Stomach (tissue), 9 donors: ENCODE results near the gene RAB23. TPM values are rescaled to one million over a fixed set of nuclear protein-coding genes. Genes with fewer than 3 reads are reported as not detected.

Experiments
- DNase-seq, 2 donors: peaks; one replicate each; pipeline versions ENCODE4 v3.0.0 to v3.0.0-alpha.2; 2013 to 2019
- H3K27ac ChIP-seq, 5 donors: fragments of 200-600 bp in 4 of 5; sonication (generic) in 4 of 5; one replicate each; pipeline ENCODE4 v1.5.1; 2013 to 2019; ENCODE audit warnings: mild to moderate bottlenecking in 1 of 5, moderate library complexity in 1 of 5
- H3K27me3 ChIP-seq, 3 donors: fragments of 200-600 bp; sonication (generic); one replicate each; pipeline ENCODE4 v1.5.1; 2017 to 2019; ENCODE audit warnings: mixed run types in 1 of 3
- H3K36me3 ChIP-seq, 4 donors: fragments of 200-600 bp; sonication (generic); 1 replicate in 3 of 4; 2 replicates in 1 of 4; pipeline ENCODE4 v1.5.1; 2016 to 2019
- H3K4me1 ChIP-seq, 4 donors: fragments of 200-600 bp; sonication (generic); one replicate each; pipeline ENCODE4 v1.5.1; 2016 to 2019
- H3K4me3 ChIP-seq, 4 donors: fragments of 200-600 bp; sonication (generic) in 3 of 4; one replicate each; pipeline ENCODE4 v1.5.1; 2016 to 2019; ENCODE audit warnings: mild to moderate bottlenecking in 1 of 4
- H3K9me3 ChIP-seq, 4 donors: fragments of 200-600 bp; sonication (generic); one replicate each; pipeline ENCODE4 v1.5.1; 2016 to 2019
- EP300 ChIP-seq: sonication (generic); formaldehyde crosslinking; IDR thresholded peaks from one replicate; pipeline ENCODE4 v1.6.1; 2017; ENCODE audit warnings: antibody characterized with exemption
- POLR2A ChIP-seq, 4 donors: fragments of 450-650 bp; IDR thresholded peaks; one replicate each; pipeline ENCODE4 v1.6.1; 2016; ENCODE audit warnings: antibody characterized with exemption in 4 of 4, control low read depth in 2 of 4, mild to moderate bottlenecking in 1 of 4, moderate library complexity in 1 of 4
- POLR2AphosphoS5 ChIP-seq, 3 donors: sonication (generic); formaldehyde crosslinking; IDR thresholded peaks; one replicate each; pipeline ENCODE4 v1.6.1; 2016; ENCODE audit warnings: antibody characterized with exemption in 3 of 3
- WGBS, 5 donors: extraction: QIAGEN DNeasy Blood & Tissue Kit in 3 of 5; methylation state at CpG; one replicate each; pipeline versions ENCODE4 v1.1.5 to v1.1.7; 2013 to 2018; 5-methylcytosine and 5-hydroxymethylcytosine counted together
- intact Hi-C: fragments of 100-400 bp; cut with DNase I; formaldehyde crosslinking; loops from one replicate; pipeline ENCODE4 v1.15.1; 2023; ENCODE audit warnings: low total_unique reads
- polyA plus RNA-seq, 3 donors: library from polyadenylated mRNA; stranded (reverse); fragments of 200-250 nt; gene quantifications; one replicate each; pipeline ENCODE4 v1.2.3, GENCODE V29; 2013
- total RNA-seq, 5 donors: library from RNA; depleted of rRNA; stranded (reverse); fragments of >200 nt; gene quantifications; one replicate each; pipeline versions ENCODE4 v1.1.0 to v1.2.3, GENCODE V29; 2014 to 2016
- TF ChIP-seq, protein P1 (sequence below), 7 experiments: fragments of 450-650 bp in 4 of 7; fragments of 200-600 bp in 3 of 7; sonication (generic) in 3 of 7; IDR thresholded peaks; one replicate each; pipeline ENCODE4 v1.5.1; 2016 to 2019; ENCODE audit warnings: antibody characterized with exemption in 7 of 7, control low read depth in 2 of 7, mild to moderate bottlenecking in 1 of 7
- donor health status: healthy with polysubstance abuse.
- donor health status: Bipolar disorder and iron deficiency.
- donor health status: healthy.

RAB23 gene
- total and polyA plus RNA-seq, 8 donors: 5.5 to 51.3 (median 13.0) TPM

DNA sequence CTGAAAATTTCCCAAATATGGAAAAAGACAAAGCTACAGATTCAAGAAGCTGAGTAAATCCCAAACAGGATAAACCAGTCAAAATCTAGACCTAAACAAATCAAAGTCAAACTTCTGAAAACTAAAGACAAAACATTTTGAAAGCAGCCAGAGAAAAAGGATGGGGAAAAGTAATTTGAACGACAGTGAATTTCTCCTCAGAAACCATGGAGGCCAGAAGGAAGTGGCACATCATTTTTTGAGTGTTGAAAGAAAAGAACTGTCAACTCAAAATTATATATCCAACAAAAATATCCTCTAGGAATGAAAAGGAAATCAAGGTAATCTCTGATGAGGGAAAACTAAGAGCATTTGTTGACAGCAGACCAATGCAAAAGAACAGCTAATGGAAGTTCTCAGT, 6.8 kb downstream of the RAB23 start:
- no peak for TF ChIP-seq EP300
- TF ChIP-seq, protein P1, sequence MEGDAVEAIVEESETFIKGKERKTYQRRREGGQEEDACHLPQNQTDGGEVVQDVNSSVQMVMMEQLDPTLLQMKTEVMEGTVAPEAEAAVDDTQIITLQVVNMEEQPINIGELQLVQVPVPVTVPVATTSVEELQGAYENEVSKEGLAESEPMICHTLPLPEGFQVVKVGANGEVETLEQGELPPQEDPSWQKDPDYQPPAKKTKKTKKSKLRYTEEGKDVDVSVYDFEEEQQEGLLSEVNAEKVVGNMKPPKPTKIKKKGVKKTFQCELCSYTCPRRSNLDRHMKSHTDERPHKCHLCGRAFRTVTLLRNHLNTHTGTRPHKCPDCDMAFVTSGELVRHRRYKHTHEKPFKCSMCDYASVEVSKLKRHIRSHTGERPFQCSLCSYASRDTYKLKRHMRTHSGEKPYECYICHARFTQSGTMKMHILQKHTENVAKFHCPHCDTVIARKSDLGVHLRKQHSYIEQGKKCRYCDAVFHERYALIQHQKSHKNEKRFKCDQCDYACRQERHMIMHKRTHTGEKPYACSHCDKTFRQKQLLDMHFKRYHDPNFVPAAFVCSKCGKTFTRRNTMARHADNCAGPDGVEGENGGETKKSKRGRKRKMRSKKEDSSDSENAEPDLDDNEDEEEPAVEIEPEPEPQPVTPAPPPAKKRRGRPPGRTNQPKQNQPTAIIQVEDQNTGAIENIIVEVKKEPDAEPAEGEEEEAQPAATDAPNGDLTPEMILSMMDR (IDR thresholded peaks at IDR 0.05): no peak
- no peak for TF ChIP-seq POLR2AphosphoS5 (IDR thresholded peaks at IDR 0.05)
- TF ChIP-seq POLR2A (IDR thresholded peaks at IDR 0.05): no peak
- Histone ChIP-seq H3K36me3 (no peaks in the 10 kb centered on the region), H3K4me1 (peaks cover 0 to 18% (median 3%) of the 10 kb centered on the region in 4 donors), H3K27me3 (no peaks in the 10 kb centered on the region), H3K4me3 (no peak overlapping the region), H3K9me3 (no peaks in the 10 kb centered on the region), H3K27ac (no peak overlapping the region)
- DNase-seq: no peak
- intact Hi-C loops: loop anchor here (10.0 kb wide), 1 partner anchor 100 kb away; the partner anchor contains the start of gene PRIM2
- WGBS, 5 donors: 86 to 97% (median 91%) methylated on average over 1 of the region's 1 CpG

DNA sequence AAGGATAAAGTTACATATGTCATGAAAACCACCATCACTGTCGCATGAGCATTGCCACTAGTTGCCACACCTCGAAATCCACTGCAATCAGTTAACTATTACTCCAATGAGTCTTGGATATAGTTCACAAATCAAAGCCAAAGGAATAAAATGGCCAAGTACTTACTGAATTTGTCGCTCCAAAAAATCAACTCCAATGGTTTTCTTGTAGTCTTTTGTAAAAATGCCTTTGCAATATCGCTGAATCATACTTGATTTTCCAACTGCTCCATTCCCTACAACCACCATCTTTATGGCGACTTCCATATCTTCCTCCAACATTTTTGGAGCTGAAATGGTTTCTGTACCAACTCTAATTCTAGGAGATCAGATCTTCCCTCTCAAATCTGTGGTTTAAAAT, 12.0 kb downstream of the RAB23 start:
- no peaks in the 10 kb centered on the region for H3K27me3 ChIP-seq
- H3K4me1 ChIP-seq: peaks cover 0 to 23% (median 0%) of the 10 kb centered on the region in 4 donors
- H3K27ac ChIP-seq: no peak overlapping the region
- no peak overlapping the region for H3K4me3 ChIP-seq
- DNase-seq: no peak
- no peaks in the 10 kb centered on the region for H3K9me3 ChIP-seq
- TF ChIP-seq, protein P1 (IDR thresholded peaks at IDR 0.05): no peak
- TF ChIP-seq POLR2A (IDR thresholded peaks at IDR 0.05): no peak
- TF ChIP-seq POLR2AphosphoS5 (IDR thresholded peaks at IDR 0.05): no peak
- no peak for TF ChIP-seq EP300
- H3K36me3 ChIP-seq: no peaks in the 10 kb centered on the region
- WGBS, 5 donors: 94 to 99% (median 96%) methylated on average over 5 of the region's 5 CpGs
- intact Hi-C loops: loop anchor here (10.0 kb wide), 1 partner anchor 105 kb away; the partner anchor contains the start of gene PRIM2

DNA sequence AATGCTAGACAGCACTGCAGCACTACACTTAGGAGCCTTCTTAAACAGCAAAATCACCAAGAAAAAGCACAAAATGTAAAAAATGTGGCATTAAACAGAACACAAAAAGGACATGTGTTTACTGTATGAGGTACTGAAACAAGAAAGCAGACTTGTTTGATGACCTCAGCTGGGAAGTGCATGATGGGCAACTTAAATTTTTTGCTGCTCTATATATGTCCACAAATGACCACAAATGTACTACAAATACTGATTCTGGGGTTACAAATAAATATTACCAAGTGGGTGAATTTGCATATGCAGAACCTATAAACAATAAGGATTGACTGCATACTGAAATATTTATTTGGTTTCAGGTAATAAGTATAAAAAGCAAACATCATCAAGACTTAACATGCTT, 13.1 kb downstream of the RAB23 start:
- Histone ChIP-seq H3K9me3 (no peaks in the 10 kb centered on the region), H3K27me3 (no peaks in the 10 kb centered on the region), H3K27ac (no peak overlapping the region), H3K4me3 (no peak overlapping the region), H3K36me3 (no peaks in the 10 kb centered on the region), H3K4me1 (peaks cover 0 to 23% (median 0%) of the 10 kb centered on the region in 4 donors)
- DNase-seq: no peak
- no peak for TF ChIP-seq EP300
- no peak for TF ChIP-seq POLR2A (IDR thresholded peaks at IDR 0.05)
- TF ChIP-seq, protein P1 (IDR thresholded peaks at IDR 0.05): no peak
- no peak for TF ChIP-seq POLR2AphosphoS5 (IDR thresholded peaks at IDR 0.05)
- intact Hi-C loops: no loop called here

DNA sequence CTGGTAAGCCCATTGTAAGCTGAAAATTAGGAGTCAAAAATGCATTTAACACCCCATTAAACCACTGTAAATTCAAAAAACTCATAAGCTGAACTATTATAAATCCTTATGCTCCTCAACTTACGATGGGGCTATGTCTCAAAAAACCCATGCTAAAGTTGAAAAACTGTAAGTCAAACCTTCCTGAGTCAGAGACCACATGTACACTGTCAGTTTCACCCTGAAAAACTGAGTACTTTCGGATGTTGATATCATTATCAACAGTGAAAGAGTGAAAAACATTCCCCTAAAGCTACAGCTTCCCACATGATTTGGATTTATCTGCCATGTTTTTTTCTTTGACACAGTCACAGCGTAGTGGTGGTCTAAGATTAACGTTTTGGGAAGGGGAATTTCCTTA, 14.2 kb downstream of the RAB23 start:
- DNase-seq: no peak
- no peak overlapping the region for H3K4me3 ChIP-seq

More for the DNA sequence above, 14.2 kb downstream of the RAB23 start:
- H3K27ac ChIP-seq: no peak overlapping the region
- TF ChIP-seq POLR2AphosphoS5 (IDR thresholded peaks at IDR 0.05): no peak
- TF ChIP-seq EP300: no peak
- TF ChIP-seq POLR2A (IDR thresholded peaks at IDR 0.05): no peak
- TF ChIP-seq, protein P1 (IDR thresholded peaks at IDR 0.05): no peak
- peaks cover 0 to 18% (median 0%) of the 10 kb centered on the region in 4 donors for H3K4me1 ChIP-seq
- intact Hi-C loops: no loop called here
- no peaks in the 10 kb centered on the region for H3K36me3 ChIP-seq
- 87 to 93% (median 91%) methylated on average over 4 of the region's 4 CpGs for WGBS, 5 donors
- H3K27me3 ChIP-seq: no peaks in the 10 kb centered on the region
- no peaks in the 10 kb centered on the region for H3K9me3 ChIP-seq
